GM19043 (cell line): ENCODE measurements around the gene PPP1CA.

ENCODE experiments used
- ATAC-seq: cut with Tn5 transposase; IDR thresholded peaks from one replicate; pipeline ENCODE4 v1.9.1; 2021; ENCODE audit warnings: low read depth; ENCODE audit not compliant: unreplicated experiment

Gene PPP1CA

GRCh38 chr11:67371911-67372320, 29.7 kb downstream of the PPP1CA start:
- ATAC-seq = no peak

DNA sequence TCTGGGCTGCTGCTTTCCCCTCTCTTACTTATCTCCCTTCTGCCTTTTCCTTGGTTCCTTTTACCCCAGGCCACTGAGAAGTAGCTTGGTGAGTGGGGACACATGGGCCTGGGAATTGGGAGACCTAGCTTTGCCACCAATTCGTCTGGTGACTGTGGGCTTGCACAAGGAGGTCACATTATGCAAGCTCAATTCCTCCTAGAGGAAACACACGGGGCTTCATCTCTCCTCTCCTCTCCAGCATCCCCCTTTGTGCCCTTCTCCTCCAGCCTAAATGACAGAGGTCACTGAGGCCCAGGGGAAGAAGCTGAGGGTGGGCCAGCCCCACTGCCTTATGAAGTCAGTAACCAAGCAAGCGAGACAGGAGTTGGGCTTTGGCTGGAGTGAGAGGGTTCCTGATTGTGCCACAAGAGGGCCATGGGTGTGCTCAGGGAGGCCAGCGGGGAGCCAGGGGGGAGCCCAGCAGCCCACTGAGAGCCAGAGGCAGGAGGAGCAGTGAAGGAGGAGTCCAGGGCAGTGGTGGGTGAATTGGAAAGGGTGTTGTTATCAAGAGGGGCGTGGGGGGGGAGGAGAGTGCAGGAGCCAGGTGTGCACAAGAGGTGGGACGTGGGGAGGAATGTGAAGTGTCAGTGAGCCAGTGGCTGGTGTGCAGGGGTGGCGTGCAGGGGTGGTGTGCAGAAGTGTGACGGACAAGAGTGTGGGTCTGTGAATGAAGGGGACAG, 30.3 kb downstream of the PPP1CA start:
- ATAC-seq = no peak

GRCh38 chr11:67370351-67371076, 31.1 kb downstream of the PPP1CA start:
- no peak for ATAC-seq

GRCh38 chr11:67369801-67370284, 31.8 kb downstream of the PPP1CA start:
- ATAC-seq = no peak

- no peak for ATAC-seq
These were observed 32.4 kb downstream of the PPP1CA start for GRCh38 chr11:67369275-67369674.

GRCh38 chr11:67368621-67369020, 33.0 kb downstream of the PPP1CA start:
- ATAC-seq = no peak

GRCh38 chr11:67367761-67368227, 33.9 kb downstream of the PPP1CA start:
- ATAC-seq = no peak

- ATAC-seq = no peak
These were observed 34.5 kb downstream of the PPP1CA start for GRCh38 chr11:67366961-67367760.

DNA sequence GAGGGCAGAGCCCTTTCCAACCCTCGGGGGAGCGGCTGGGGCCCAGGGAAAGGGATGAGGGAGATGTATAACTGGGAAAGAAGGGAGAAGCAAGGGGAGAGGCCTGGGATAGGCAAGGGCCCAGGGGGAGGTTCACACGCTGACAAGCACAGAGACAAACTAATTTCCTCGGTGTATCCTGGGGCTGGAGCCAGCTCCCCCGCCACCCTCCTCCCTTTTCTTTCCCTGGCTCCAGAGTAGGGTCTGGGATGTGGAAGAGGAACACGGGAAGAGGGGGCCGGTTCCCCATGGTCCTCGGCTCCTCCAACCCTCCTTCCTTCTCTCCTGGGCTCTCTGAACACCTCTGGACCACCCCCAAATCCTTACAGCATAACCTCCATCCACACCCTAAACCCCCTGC, 35.1 kb downstream of the PPP1CA start:
- ATAC-seq = no peak

DNA sequence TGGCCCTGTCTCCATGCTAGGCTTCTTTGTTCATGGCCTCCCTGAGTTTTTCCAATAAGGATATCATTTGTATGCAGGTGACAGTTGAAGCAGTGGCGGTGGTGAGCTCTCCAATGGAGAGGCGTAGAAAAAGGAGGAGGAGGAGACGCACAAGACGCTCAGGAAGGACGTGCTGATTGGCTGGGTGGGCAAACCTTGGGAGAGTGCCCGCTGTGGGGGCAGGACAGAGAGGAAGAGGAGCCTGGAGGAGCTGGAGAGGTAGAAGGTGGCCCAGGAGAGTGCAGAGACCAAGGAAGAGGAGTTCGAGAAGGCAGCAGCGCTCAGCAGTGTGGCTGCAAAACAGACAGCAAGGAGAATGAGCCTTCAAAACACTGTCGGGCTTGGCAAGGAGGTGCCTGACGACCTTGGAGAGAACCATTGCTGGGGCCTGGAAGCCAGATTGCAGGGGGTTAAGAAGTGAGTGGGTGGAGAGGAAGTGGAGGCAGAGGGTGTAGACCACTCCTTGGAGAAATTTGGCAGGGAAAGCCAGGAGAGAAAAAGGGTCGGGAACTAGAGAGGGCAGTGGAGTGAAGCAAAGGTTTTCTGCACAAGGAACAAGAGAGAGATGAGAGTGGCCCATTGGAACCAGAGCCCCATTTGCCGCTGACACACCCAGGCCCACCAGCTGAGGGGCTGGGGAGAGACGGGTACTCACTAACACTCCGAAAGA, 35.8 kb downstream of the PPP1CA start:
- no peak for ATAC-seq

DNA sequence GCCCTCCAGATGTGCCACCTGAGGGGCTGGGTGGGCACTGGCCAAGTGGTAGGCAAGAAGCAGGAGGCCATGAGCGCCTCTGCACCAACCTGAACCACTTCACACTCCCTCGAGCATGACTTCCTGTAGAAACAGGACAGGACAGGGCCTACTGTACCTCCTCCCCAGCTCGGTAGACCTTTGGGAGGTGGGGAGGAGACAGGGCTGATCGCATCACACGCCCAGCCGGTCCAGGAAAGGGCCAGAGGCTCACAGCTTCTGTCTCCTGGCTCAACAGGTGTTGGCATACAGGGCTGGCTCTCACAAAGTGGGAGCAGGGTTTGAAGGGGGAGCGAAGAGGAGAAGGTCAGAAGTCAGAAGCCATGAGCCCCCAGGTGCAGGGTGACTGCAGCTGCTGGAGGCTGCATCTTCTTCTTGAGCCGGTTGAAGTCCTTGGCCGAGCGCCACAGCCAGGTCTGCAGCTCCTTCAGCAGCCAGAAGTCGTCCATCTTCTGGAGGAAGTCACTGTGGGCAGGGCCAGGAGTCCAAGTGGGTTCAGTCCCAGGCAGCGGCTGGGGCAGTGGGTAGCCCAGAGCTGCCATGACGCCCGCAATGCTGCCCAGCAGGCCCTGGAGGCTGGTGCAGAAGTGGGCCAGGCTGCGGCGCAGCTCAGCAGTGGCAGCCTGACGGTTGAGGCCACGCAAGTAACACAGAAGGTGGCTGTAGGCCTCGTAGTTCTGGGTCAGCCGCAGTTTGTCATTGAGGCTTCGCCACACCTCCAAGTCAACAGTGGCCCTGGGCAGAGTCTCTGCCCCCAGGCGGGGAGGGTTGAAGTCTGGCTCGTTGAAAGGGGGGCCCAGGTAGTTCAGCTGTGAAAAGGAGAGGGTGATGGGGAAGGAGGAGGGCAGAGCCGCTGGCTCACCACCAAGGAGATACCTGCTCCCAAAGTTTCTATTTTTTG, 36.6 kb downstream of the PPP1CA start:
- no peak for ATAC-seq

- ATAC-seq = no peak
These were observed 37.5 kb downstream of the PPP1CA start for GRCh38 chr11:67364169-67364568.

GRCh38 chr11:67357831-67358670, 43.6 kb downstream of the PPP1CA start:
- no peak for ATAC-seq

DNA sequence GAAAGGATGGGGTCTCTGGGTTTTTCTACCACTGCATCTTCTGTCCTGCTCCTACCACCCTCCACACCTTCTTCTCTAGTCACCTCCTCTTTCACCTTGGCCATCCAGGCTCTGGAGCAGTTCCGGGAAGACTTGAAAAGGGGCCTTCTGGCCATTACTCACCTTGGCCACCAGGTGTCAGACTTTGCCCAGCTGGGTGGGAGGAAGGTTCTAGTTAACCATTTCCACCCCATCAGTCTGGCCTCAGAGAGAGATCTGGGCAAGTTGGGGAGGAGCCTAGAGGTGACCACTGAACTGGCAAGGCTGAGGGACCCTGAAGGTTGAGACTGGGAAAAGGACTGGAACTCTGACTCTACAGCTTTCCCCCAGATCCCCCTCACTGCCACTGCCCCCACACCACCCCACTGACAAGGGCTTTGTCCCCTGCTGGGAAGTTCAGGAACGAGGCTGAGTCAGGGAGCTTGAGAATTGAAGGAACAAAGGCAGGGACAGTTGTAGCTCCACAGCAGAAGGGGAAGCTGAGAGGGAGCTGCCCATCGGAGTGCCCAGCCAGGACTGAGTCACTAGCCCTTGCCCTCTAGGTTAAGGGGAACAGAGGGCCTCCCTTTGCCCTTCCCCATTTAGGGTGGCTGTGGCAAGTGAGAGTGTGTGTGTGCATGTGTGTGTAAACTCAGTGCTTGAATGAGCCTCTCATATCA, 44.6 kb downstream of the PPP1CA start:
- ATAC-seq = no peak

GRCh38 chr11:67356387-67356863, 45.2 kb downstream of the PPP1CA start:
- no peak for ATAC-seq

GRCh38 chr11:67355794-67356386, 45.8 kb downstream of the PPP1CA start:
- no peak for ATAC-seq

- ATAC-seq = no peak
These were observed 46.5 kb downstream of the PPP1CA start for GRCh38 chr11:67355023-67355793.
